Panc1 (cell line): ENCODE results near the gene ZKSCAN3.

Experiments used
- CTCF ChIP-seq: fragments of 450-650 bp; IDR thresholded peaks from 2 replicates; pipeline ENCODE4 v1.5.1; 2017; ENCODE audit warnings: mild to moderate bottlenecking
- POLR2AphosphoS5 ChIP-seq: IDR thresholded peaks from 2 replicates; pipeline ENCODE4 v1.6.1; 2012; ENCODE audit warnings: mild to moderate bottlenecking, low read depth, low read length, moderate library complexity

GRCh38 chr6:28340310-28341095 lies 9.2 kb upstream of the ZKSCAN3 start:
- TF ChIP-seq CTCF: no peak
- TF ChIP-seq POLR2AphosphoS5: no peak
